Thyroid gland (tissue), 4 donors: Measurements from ENCODE around the gene MAD1L1. TPM values are rescaled to one million over a fixed set of nuclear protein-coding genes. Genes with fewer than 3 reads are reported as not detected.

Source experiments
- DNase-seq, 2 donors: peaks; one replicate each; pipeline ENCODE4 v3.0.0-alpha.2; 2019
- H3K27ac ChIP-seq, 3 donors: fragments of 200-600 bp; sonication (generic); 1 replicate in 2 of 3; 2 replicates in 1 of 3; pipeline ENCODE4 v1.5.1; 2016 to 2019; ENCODE audit warnings: mild to moderate bottlenecking in 1 of 3, moderate library complexity in 1 of 3
- H3K27me3 ChIP-seq: fragments of 200-600 bp; sonication (generic); one replicate; pipeline ENCODE4 v1.5.1; 2019
- H3K36me3 ChIP-seq, 2 donors: fragments of 200-600 bp; sonication (generic); one replicate each; pipeline ENCODE4 v1.5.1; 2016 to 2019
- H3K4me1 ChIP-seq, 2 donors: fragments of 200-600 bp; sonication (generic); one replicate each; pipeline ENCODE4 v1.5.1; 2017 to 2019
- H3K4me3 ChIP-seq, 3 donors: fragments of 200-600 bp; sonication (generic); replicated peaks in 1 of 3; 1 replicate in 2 of 3; 2 replicates in 1 of 3; pipeline ENCODE4 v1.5.1; 2016; ENCODE audit warnings: mild to moderate bottlenecking in 1 of 3
- H3K9me3 ChIP-seq: fragments of 200-600 bp; sonication (generic); one replicate; pipeline ENCODE4 v1.5.1; 2017
- POLR2A ChIP-seq, 2 donors: fragments of 450-650 bp; IDR thresholded peaks; one replicate each; pipeline ENCODE4 v1.6.1; 2017; ENCODE audit warnings: antibody characterized with exemption in 2 of 2, mild to moderate bottlenecking in 2 of 2, moderate library complexity in 1 of 2
- WGBS, 2 donors: methylation state at CpG; one replicate each; pipeline ENCODE4 v1.1.5; 2017; 5-methylcytosine and 5-hydroxymethylcytosine counted together
- intact Hi-C: fragments of 100-400 bp; cut with DNase I; formaldehyde crosslinking; loops from one replicate; pipeline ENCODE4 v1.15.1; 2023
- total RNA-seq, 4 donors: library from RNA; depleted of rRNA; stranded (reverse); fragments of >200 nt; gene quantifications; one replicate each; pipeline ENCODE4 v1.2.3, GENCODE V29; 2016
- TF ChIP-seq, protein P1 (sequence below), 6 experiments: fragments of 200-600 bp in 3 of 6; fragments of 450-650 bp in 3 of 6; sonication (generic) in 3 of 6; IDR thresholded peaks; one replicate each; pipeline ENCODE4 v1.5.1; 2016 to 2019; ENCODE audit warnings: antibody characterized with exemption in 6 of 6, mild to moderate bottlenecking in 2 of 6, inconsistent platforms in 1 of 6, moderate library complexity in 1 of 6

Gene MAD1L1
- total RNA-seq, 4 donors from 2014 or later, result 27.4 to 38.6 (median 33.9) TPM

- no peaks in the 10 kb centered on the region for H3K27me3 ChIP-seq
- WGBS, 2 donors, result 94 to 96% methylated on average over 20 to 23 of the region's 25 CpGs
- H3K27ac ChIP-seq, result no peak overlapping the region
- H3K4me1 ChIP-seq, result no peaks in the 10 kb centered on the region
- TF ChIP-seq, protein P1, sequence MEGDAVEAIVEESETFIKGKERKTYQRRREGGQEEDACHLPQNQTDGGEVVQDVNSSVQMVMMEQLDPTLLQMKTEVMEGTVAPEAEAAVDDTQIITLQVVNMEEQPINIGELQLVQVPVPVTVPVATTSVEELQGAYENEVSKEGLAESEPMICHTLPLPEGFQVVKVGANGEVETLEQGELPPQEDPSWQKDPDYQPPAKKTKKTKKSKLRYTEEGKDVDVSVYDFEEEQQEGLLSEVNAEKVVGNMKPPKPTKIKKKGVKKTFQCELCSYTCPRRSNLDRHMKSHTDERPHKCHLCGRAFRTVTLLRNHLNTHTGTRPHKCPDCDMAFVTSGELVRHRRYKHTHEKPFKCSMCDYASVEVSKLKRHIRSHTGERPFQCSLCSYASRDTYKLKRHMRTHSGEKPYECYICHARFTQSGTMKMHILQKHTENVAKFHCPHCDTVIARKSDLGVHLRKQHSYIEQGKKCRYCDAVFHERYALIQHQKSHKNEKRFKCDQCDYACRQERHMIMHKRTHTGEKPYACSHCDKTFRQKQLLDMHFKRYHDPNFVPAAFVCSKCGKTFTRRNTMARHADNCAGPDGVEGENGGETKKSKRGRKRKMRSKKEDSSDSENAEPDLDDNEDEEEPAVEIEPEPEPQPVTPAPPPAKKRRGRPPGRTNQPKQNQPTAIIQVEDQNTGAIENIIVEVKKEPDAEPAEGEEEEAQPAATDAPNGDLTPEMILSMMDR (IDR thresholded peaks at IDR 0.05), result no peak
- no peak for TF ChIP-seq POLR2A (IDR thresholded peaks at IDR 0.05)
- H3K9me3 ChIP-seq, result no peaks in the 10 kb centered on the region
- no peak overlapping the region for H3K4me3 ChIP-seq
- intact Hi-C loops, result no loop called here
- DNase-seq, result no peak
- no peaks in the 10 kb centered on the region for H3K36me3 ChIP-seq
Measured at GRCh38 chr7:2000746-2001321, 231.9 kb downstream of the MAD1L1 start.

GRCh38 chr7:2000153-2000687 lies 232.5 kb downstream of the MAD1L1 start:
- intact Hi-C loops, result no loop called here
- WGBS, 2 donors, result 96 to 98% methylated on average over 27 of the region's 27 CpGs
- H3K9me3 ChIP-seq, result no peaks in the 10 kb centered on the region

DNA sequence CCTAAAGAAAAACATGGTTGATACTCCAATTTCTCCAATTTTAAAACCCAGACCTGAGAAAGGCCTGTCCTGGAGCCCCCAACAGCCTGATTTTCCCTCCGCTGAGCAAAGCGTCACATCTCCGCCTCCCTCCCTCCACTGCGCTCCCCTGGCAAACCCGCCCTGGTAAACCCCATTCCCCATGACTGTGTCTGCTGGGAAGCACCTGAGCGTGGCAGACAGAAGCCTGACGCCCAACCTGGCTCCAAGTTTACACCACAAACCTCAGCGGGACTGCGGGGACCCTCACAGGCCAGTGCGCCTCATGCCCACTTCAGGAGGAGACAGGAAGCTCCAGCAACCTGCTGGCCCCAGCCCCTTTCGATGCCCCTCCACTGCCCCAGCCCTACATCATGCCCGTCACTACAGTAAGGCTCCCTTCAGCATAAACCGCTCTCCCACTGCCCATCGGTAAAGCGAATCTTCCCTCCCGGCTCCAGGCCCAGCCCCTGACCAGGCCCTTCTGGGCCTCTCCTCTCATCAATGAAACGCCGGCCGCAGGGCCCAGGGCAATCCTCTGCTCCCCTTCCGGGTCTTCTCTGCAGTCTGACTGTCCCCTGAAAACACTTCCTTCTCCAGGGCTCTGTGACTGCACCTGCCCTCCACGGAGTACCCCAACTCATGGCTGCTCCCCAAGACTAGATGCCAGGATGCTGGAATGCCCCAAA lies 233.3 kb downstream of the MAD1L1 start:
- 92 to 94% methylated on average over 20 to 21 of the region's 21 CpGs for WGBS, 2 donors
- Histone ChIP-seq H3K27me3 (no peaks in the 10 kb centered on the region), H3K4me1 (no peaks in the 10 kb centered on the region), H3K9me3 (no peaks in the 10 kb centered on the region), H3K27ac (no peak overlapping the region), H3K36me3 (no peaks in the 10 kb centered on the region), H3K4me3 (no peak overlapping the region)
- intact Hi-C loops, result no loop called here
- no peak for TF ChIP-seq POLR2A (IDR thresholded peaks at IDR 0.05)
- TF ChIP-seq, protein P1 (IDR thresholded peaks at IDR 0.05), result no peak
- DNase-seq, result no peak

More at GRCh38 chr7:2000153-2000687, 232.5 kb downstream of the MAD1L1 start:
- Histone ChIP-seq H3K36me3 (no peaks in the 10 kb centered on the region), H3K4me1 (no peaks in the 10 kb centered on the region), H3K4me3 (no peak overlapping the region), H3K27ac (no peak overlapping the region), H3K27me3 (no peaks in the 10 kb centered on the region)
- TF ChIP-seq POLR2A (IDR thresholded peaks at IDR 0.05), result no peak
- TF ChIP-seq, protein P1 (IDR thresholded peaks at IDR 0.05), result no peak
- no peak for DNase-seq

DNA sequence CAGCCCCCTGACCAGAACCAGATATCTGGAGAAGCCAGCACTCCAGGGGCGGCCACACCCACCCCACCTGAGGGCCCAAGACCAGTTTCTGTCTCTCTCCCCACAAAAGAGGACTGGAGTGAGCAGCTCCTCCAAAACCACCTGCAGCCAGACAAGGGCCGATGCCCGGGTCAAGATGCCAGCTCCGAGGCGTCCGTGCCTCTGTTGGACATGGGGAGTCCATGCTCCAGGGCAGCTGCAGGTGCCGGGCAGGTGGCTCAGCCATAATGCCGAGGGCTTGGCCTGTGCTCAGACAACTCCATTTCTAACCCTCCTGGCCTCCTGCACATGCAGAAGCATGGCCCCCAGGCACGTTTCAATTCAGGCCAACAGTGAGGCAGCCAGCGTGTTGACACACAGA lies 234.6 kb downstream of the MAD1L1 start:
- Histone ChIP-seq H3K9me3 (no peaks in the 10 kb centered on the region), H3K36me3 (no peaks in the 10 kb centered on the region), H3K4me1 (no peaks in the 10 kb centered on the region), H3K27me3 (no peaks in the 10 kb centered on the region), H3K4me3 (no peak overlapping the region), H3K27ac (no peak overlapping the region)
- no peak for DNase-seq
- intact Hi-C loops, result no loop called here
- WGBS, 2 donors, result 83 to 92% methylated on average over 3 to 8 of the region's 10 CpGs
- no peak for TF ChIP-seq POLR2A (IDR thresholded peaks at IDR 0.05)
- TF ChIP-seq, protein P1 (IDR thresholded peaks at IDR 0.05), result no peak

DNA sequence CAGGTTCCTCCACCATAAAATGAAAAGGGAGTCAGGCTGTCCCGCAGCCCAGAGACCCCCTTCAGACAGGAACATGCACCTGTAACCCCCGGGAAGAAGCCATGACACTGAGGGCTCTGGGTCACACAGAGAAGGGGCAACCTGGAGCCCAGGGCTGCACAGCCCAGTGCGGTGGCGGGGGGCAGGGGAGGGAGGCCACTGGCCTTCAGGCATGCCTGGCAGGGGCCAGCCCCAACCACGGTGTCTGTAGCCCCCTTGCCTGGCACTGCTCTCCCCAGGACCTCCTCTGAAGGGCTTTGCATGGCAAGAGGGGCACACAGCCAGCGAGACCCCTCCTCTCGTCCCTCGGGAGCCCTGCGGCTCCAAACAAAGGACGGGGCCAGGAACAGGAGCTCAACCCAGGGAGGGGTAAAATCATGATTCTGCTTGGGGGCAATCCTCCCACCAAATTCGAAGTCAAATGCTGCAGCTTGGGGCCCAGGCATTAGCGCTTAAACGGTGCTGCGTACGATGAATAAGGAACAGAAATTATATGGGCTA lies 235.1 kb downstream of the MAD1L1 start:
- Histone ChIP-seq H3K4me1 (no peaks in the 10 kb centered on the region), H3K27me3 (no peaks in the 10 kb centered on the region), H3K36me3 (no peaks in the 10 kb centered on the region), H3K4me3 (no peak overlapping the region), H3K9me3 (no peaks in the 10 kb centered on the region), H3K27ac (no peak overlapping the region)
- no peak for DNase-seq
- 92 to 95% methylated on average over 10 of the region's 15 CpGs for WGBS, 2 donors
- intact Hi-C loops, result no loop called here
- no peak for TF ChIP-seq POLR2A (IDR thresholded peaks at IDR 0.05)
- TF ChIP-seq, protein P1 (IDR thresholded peaks at IDR 0.05), result no peak
